Activated naive CD4-positive, alpha-beta T cell treated with anti-CD3 and anti-CD28 coated beads, Interleukin-2, amount 10 ng/mL, durations not matched to agents 7 days and 5 days (primary cell): ENCODE results near the gene GADD45G.

ENCODE experiments used
- CTCF ChIA-PET: fragments of 350-600 bp; sonication (Branson Sonifier 250); formaldehyde crosslinking; loops from one replicate; lab custom pipeline; 2021; ENCODE audit warnings: antibody characterized with exemption; lab: Charles Lee
- DNase-seq: peaks from one replicate; pipeline ENCODE4 v3.0.0-alpha.2; 2020
- H3K27ac Mint-ChIP-seq: one replicate; pipeline ENCODE4 v1.8.0; 2021; ENCODE audit warnings: mild to moderate bottlenecking, moderate library complexity, mixed read lengths
- H3K27me3 Mint-ChIP-seq: one replicate; pipeline ENCODE4 v1.8.0; 2021; ENCODE audit warnings: mild to moderate bottlenecking, mixed read lengths
- H3K36me3 Mint-ChIP-seq: one replicate; pipeline ENCODE4 v1.8.0; 2021; ENCODE audit warnings: mixed read lengths
- H3K4me1 Mint-ChIP-seq: one replicate; pipeline ENCODE4 v1.8.0; 2021; ENCODE audit warnings: mixed read lengths
- H3K4me3 Mint-ChIP-seq: one replicate; pipeline ENCODE4 v1.8.0; 2021; ENCODE audit warnings: mild to moderate bottlenecking, moderate library complexity, mixed read lengths
- H3K9me3 Mint-ChIP-seq: one replicate; pipeline ENCODE4 v1.8.0; 2021; ENCODE audit warnings: mixed read lengths

The GADD45G gene

GRCh38 chr9:89649039-89649691 is 44.4 kb downstream of the GADD45G start:
- no peaks in the 10 kb centered on the region for H3K36me3 Mint-ChIP-seq
- CTCF ChIA-PET, result no interaction called here
- H3K4me1 Mint-ChIP-seq, result no peaks in the 10 kb centered on the region
- H3K4me3 Mint-ChIP-seq, result no peak overlapping the region
- H3K9me3 Mint-ChIP-seq, result no peaks in the 10 kb centered on the region
- H3K27me3 Mint-ChIP-seq, result peaks cover 73% of the 10 kb centered on the region
- no peak overlapping the region for H3K27ac Mint-ChIP-seq
- no peak for DNase-seq

DNA sequence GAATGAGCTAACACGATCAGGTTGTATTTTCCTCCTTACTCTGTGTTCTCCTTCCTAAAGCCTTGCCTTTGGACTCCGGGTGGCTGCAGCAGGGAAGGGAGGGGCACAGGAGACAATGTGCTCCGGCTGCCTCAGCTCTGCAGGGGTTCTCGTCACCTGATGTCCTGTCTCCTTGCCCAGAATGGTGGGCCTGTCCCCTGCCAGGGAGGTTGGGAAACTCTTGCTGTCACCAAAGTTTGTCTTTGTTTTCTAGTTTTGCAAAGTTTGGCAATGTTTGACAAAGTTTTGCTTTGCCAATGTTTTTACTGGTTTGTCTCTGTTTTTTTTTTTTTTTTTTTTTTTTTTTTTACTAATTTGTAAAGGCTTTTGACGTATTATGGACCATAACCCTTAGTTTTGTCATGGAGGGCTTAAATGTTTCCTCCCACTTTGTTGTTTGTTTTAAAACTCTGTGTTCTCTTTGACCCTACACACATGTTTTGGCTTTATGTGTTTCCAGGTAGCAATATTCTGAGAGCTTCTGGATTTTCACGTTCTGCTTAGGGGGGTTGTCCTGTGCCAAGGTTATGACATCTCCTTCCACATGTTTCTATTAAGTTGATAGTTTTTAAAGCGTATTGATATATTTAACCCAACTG is 49.3 kb downstream of the GADD45G start:
- Mint-ChIP-seq H3K36me3 (no peaks in the 10 kb centered on the region), H3K4me3 (no peak overlapping the region), H3K9me3 (no peaks in the 10 kb centered on the region), H3K27ac (no peak overlapping the region), H3K4me1 (peaks cover 41% of the 10 kb centered on the region), H3K27me3 (peaks cover 67% of the 10 kb centered on the region)
- DNase-seq, result no peak
- CTCF ChIA-PET, result interaction anchor here (1.2 kb wide), 1 partner anchor 265 kb away, joined by 3 read pairs; no protein-coding TSS in a partner anchor

- DNase-seq, result no peak
- Mint-ChIP-seq H3K9me3 (no peaks in the 10 kb centered on the region), H3K4me3 (no peak overlapping the region), H3K27ac (peak overlapping the region; percentile 39), H3K36me3 (no peaks in the 10 kb centered on the region), H3K27me3 (peaks cover 68% of the 10 kb centered on the region), H3K4me1 (peaks cover 43% of the 10 kb centered on the region)
- CTCF ChIA-PET, result interaction anchor here (0.6 to 1.2 kb wide), 2 partner anchors 52 to 263 kb away, joined by 3 read pairs; no protein-coding TSS in a partner anchor
These were observed 50.5 kb downstream of the GADD45G start for GRCh38 chr9:89655056-89655989.
